Thymus (tissue), 11 donors: Measurements from ENCODE around the gene CYP26C1. TPM values are rescaled to one million over a fixed set of nuclear protein-coding genes. Genes with fewer than 3 reads are reported as not detected.

Experiments
- DNase-seq, 9 donors: peaks; one replicate each; pipeline ENCODE4 v3.0.0-alpha.2; 2013; ENCODE audit warnings: low spot score in 9 of 9, low read depth in 6 of 9, missing footprints in 1 of 9
- H3K27ac ChIP-seq, 2 donors: one replicate each; pipeline ENCODE4 v1.5.1; 2013; ENCODE audit warnings: control low read depth in 1 of 2, low read depth in 1 of 2, low read length in 1 of 2, mild to moderate bottlenecking in 1 of 2, moderate library complexity in 1 of 2
- H3K27me3 ChIP-seq, 2 donors: one replicate each; pipeline ENCODE4 v1.5.1; 2013; ENCODE audit warnings: low read length in 1 of 2; ENCODE audit not compliant: control insufficient read depth in 2 of 2, insufficient read depth in 1 of 2
- H3K36me3 ChIP-seq, 2 donors: one replicate each; pipeline ENCODE4 v1.5.1; 2013; ENCODE audit warnings: low read length in 1 of 2, mild to moderate bottlenecking in 1 of 2, moderate library complexity in 1 of 2; ENCODE audit not compliant: control insufficient read depth in 2 of 2, insufficient read depth in 2 of 2
- H3K4me1 ChIP-seq, 2 donors: one replicate each; pipeline ENCODE4 v1.5.1; 2013; ENCODE audit warnings: low read length in 2 of 2; ENCODE audit not compliant: control insufficient read depth in 2 of 2, insufficient read depth in 2 of 2
- H3K4me3 ChIP-seq, 2 donors: one replicate each; pipeline ENCODE4 v1.5.1; 2013; ENCODE audit warnings: low read length in 2 of 2, control low read depth in 1 of 2, mild to moderate bottlenecking in 1 of 2
- H3K9me3 ChIP-seq, 2 donors: one replicate each; pipeline ENCODE4 v1.5.1; 2013; ENCODE audit warnings: low read length in 1 of 2, mild to moderate bottlenecking in 1 of 2; ENCODE audit not compliant: control insufficient read depth in 2 of 2, insufficient read depth in 1 of 2
- WGBS: extraction: QIAGEN DNeasy Blood & Tissue Kit; methylation state at CpG from one replicate; pipeline ENCODE4 v1.1.7; 2013; 5-methylcytosine and 5-hydroxymethylcytosine counted together
- polyA plus RNA-seq: library from polyadenylated mRNA; stranded (reverse); fragments of 200-250 nt; gene quantifications from one replicate; pipeline ENCODE4 v1.2.3, GENCODE V29; 2013
- total RNA-seq: library from RNA; stranded (reverse); fragments of 120-200 nt; gene quantifications from one replicate; pipeline ENCODE4 v1.2.4, GENCODE V29; 2013
- donor health status: healthy.

CYP26C1 gene
- total and polyA plus RNA-seq, 2 donors, result 0.11 to 0.28 TPM

DNA sequence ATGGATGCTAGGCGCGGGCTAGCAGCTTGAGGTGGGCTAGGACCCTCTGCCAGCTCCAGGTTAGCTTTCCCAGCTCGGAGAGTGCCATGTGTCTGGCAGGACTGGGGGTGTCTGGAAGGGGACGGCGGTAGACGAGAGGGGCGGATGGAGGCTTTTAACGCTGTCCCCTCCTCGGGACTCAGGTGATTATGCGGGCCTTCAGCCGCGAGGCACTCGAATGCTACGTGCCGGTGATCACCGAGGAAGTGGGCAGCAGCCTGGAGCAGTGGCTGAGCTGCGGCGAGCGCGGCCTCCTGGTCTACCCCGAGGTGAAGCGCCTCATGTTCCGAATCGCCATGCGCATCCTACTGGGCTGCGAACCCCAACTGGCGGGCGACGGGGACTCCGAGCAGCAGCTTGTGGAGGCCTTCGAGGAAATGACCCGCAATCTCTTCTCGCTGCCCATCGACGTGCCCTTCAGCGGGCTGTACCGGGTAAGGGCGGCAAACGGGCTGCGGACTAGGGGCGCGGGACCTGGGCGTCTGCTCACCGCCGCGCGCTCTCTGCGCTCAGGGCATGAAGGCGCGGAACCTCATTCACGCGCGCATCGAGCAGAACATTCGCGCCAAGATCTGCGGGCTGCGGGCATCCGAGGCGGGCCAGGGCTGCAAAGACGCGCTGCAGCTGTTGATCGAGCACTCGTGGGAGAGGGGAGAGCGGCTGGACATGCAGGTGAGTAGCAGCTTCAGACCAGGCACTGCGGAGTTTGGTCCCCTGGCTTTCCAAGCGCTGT, 14.2 kb downstream of the CYP26C1 start:
- WGBS, result 5% methylated on average over 67 of the region's 67 CpGs
- DNase-seq, result no peak
- Histone ChIP-seq H3K9me3 (no peaks in the 10 kb centered on the region), H3K4me1 (peaks cover 0 to 19% of the 10 kb centered on the region in 2 donors), H3K27ac (no peak overlapping the region), H3K36me3 (no peaks in the 10 kb centered on the region), H3K27me3 (peaks cover 70 to 97% of the 10 kb centered on the region in 2 donors), H3K4me3 (no peak overlapping the region)

DNA sequence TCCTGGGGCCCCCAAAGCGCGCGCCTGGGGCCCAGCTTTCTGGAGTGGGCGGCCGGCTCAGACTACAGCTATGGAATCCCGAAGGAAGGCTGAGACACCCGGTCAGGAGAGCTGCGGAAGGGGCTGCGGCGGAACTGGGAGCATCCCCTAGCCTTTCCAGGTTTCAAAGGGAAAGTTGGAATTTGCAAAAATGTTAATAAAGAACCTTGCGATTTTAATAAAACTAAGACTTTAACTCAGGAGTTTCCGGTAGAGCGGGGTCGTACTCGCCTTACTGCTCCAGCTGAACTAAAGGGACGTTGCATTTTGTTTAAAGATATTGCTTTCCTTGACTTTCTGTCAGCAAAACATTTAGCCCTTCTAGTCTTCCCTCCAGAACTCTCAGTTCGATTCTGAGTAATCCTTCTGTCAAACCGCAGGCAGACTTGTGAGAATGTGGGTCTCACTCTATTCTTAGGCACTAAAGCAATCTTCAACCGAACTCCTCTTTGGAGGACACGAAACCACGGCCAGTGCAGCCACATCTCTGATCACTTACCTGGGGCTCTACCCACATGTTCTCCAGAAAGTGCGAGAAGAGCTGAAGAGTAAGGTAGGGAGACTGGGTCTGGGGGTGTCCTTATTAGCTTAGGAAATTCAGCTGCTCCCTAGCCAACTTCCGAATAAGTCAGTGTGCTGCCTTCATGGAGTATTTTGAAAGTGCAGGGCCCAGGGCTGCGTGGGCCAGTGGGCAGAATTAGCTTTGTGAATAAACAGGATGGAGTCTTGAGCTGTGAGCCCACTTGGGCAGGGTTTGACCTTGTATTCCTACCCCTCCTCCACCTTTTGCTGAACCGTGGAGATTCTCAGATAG, 15.0 kb downstream of the CYP26C1 start:
- DNase-seq, result no peak
- H3K4me1 ChIP-seq, result peaks cover 0 to 22% of the 10 kb centered on the region in 2 donors
- H3K27me3 ChIP-seq, result peaks cover 65 to 96% of the 10 kb centered on the region in 2 donors
- 22% methylated on average over 25 of the region's 25 CpGs for WGBS
- no peak overlapping the region for H3K4me3 ChIP-seq
- H3K27ac ChIP-seq, result no peak overlapping the region
- H3K36me3 ChIP-seq, result no peaks in the 10 kb centered on the region
- no peaks in the 10 kb centered on the region for H3K9me3 ChIP-seq

DNA sequence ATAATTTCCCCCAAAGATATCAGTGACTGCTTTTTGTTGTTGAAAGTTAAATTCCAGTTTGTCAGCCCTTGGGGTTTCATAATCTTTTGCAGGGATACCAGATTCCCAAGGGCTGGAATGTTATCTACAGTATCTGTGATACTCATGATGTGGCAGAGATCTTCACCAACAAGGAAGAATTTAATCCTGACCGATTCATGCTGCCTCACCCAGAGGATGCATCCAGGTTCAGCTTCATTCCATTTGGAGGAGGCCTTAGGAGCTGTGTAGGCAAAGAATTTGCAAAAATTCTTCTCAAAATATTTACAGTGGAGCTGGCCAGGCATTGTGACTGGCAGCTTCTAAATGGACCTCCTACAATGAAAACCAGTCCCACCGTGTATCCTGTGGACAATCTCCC, 16.3 kb downstream of the CYP26C1 start:
- Histone ChIP-seq H3K4me1 (peaks cover 0 to 23% of the 10 kb centered on the region in 2 donors), H3K4me3 (no peak overlapping the region), H3K27me3 (peaks cover 53 to 91% of the 10 kb centered on the region in 2 donors), H3K36me3 (no peaks in the 10 kb centered on the region), H3K9me3 (no peaks in the 10 kb centered on the region), H3K27ac (no peak overlapping the region)
- no peak for DNase-seq
- 91% methylated on average over 2 of the region's 2 CpGs for WGBS

DNA sequence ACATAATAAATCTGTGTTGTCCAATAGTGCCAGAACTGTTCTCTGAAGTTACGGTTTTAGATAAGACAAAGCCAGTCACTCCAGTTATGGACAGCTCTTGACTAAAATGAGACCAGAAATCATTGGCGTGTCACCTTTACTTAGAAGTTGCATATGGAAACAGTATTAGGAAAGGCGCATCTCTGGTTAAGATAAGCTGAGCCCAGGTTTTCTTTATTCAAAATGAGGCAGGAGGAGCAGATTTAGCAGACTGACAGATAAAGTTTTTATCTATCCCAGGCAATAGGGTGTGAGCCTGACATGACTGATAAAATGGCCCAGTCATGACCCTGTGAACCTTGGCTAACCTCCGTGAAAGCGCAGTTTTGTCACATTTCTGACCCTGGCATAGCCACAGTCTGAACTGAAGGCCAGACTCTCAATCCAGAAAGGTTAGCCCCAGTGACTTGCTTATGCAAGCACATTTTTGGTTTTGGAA, 17.3 kb downstream of the CYP26C1 start:
- no peak for DNase-seq
- Histone ChIP-seq H3K9me3 (no peaks in the 10 kb centered on the region), H3K36me3 (no peaks in the 10 kb centered on the region), H3K4me3 (no peak overlapping the region), H3K27ac (no peak overlapping the region), H3K4me1 (peaks cover 0 to 19% of the 10 kb centered on the region in 2 donors), H3K27me3 (peaks cover 43 to 81% of the 10 kb centered on the region in 2 donors)
- WGBS, result 97% methylated on average over 5 of the region's 5 CpGs

DNA sequence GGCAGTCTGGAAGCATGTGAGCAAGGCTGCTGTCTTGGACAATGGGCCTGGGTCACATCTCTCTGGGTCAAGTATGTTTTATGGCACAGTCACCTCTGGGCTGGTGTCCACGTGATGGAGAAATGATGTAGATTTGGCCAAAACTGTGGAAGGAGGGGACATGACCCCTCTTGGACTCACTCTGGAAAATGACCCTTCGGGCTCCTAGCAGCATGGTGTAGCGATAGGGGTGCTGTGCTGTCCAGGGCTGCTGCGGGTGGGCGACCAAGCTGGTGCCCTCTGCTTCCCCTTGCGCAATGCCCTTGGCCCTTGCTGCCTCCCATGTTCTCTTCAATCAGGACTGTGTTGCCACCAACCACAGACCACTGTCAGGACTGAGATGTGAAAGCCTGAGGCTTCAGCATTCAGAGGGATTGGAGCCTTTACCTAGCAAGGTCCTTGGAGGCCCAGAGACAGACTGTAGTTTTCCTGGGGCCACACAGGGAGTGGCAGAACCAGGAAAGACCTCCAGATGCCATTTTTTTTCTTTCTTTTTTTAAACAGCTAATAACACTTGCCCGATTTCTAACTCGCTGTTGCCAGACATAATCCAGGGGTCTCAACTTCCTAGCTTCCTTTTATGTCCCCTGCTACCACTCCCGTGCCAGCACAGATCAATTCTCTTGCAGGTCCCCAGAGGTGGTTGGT, 19.2 kb downstream of the CYP26C1 start:
- H3K36me3 ChIP-seq, result no peaks in the 10 kb centered on the region
- DNase-seq, result no peak
- peaks cover 0 to 8% of the 10 kb centered on the region in 2 donors for H3K4me1 ChIP-seq
- no peak overlapping the region for H3K4me3 ChIP-seq
- peaks cover 24 to 62% of the 10 kb centered on the region in 2 donors for H3K27me3 ChIP-seq
- no peak overlapping the region for H3K27ac ChIP-seq
- WGBS, result 69% methylated on average over 9 of the region's 9 CpGs
- no peaks in the 10 kb centered on the region for H3K9me3 ChIP-seq

DNA sequence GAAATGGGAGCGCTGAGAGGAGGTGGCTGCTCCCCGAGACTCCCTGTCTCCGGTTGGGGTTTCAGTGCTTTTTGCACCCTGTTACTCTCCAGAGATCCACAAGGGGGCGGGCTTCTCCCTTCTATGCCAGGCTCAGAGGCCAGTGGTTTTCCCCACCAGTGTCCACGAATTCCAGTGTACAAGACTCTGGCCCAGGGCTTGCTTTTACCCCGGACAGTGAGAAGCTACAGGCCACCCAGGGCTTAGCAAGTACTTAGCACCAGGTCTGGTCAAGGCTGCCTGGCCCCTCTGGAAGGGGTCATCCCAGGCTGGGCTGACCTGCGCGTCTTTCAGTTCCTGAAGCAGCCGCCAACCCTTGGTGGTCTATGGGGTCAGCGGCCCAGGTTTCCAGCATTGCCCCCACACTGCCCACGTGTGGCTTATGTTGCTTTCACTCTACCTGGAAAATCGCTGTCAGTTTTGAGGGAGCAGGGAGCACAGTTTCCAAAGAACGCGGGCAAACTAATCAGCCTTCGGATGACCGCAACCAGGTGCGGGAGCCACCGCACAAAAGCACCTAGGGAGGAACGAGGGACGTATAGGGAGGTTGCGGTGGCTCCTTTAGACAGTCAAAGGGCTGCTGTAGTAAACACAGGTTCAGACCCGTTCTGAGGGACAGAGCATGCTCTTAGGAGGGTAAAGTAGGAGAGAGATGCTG, 19.9 kb downstream of the CYP26C1 start:
- Histone ChIP-seq H3K4me3 (no peak overlapping the region), H3K36me3 (no peaks in the 10 kb centered on the region), H3K4me1 (peaks cover 0 to 5% of the 10 kb centered on the region in 2 donors), H3K27ac (no peak overlapping the region), H3K27me3 (peaks cover 17 to 55% of the 10 kb centered on the region in 2 donors), H3K9me3 (no peaks in the 10 kb centered on the region)
- DNase-seq, result peak in 3 of 9 donors; percentile 14 to 44 (median 43)
- 62% methylated on average over 22 of the region's 22 CpGs for WGBS

DNA sequence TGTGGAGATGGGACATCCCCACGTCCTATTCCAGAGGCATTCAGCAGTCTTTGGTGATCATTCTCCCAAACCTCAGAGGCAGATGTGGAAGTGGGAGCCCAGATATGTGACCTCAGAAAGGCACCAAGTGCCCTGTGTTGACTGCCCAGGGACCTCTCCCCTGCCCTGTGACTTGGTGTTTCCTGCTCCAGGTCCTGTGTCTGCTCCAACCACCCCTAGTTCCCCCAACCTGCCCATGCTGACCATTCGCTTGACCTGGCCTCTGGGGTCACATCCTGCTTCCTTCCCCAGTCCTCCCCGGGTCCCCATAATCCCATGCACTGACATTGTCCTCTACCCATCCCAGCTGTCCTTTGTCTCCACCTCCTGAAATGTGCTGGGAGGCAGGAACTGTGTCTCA, 20.7 kb downstream of the CYP26C1 start:
- no peak overlapping the region for H3K4me3 ChIP-seq
- peaks cover 0 to 5% of the 10 kb centered on the region in 2 donors for H3K4me1 ChIP-seq
- peaks cover 9 to 46% of the 10 kb centered on the region in 2 donors for H3K27me3 ChIP-seq
- WGBS, result 69% methylated on average over 3 of the region's 3 CpGs
- no peak overlapping the region for H3K27ac ChIP-seq
- H3K36me3 ChIP-seq, result no peaks in the 10 kb centered on the region
- no peaks in the 10 kb centered on the region for H3K9me3 ChIP-seq
- DNase-seq, result no peak

DNA sequence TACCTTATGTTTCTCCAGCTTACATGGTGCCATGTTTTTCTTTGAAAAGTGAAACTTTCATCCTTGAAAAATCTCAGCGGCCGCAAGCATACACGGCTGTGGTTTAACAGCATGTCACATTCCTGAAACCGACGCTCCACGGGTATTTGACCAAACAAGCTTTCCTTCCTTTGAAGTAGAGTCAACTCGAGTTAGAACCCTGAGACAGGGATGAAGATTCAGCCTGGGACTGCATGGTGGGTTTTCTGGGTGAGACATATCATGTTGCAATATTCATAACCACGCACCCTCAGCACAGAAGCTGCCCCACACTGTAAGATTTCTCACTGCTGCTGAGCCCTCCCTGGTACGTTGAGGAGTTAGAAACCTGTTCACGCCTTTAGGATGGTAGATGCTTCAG, 21.2 kb downstream of the CYP26C1 start:
- Histone ChIP-seq H3K36me3 (no peaks in the 10 kb centered on the region), H3K27ac (no peak overlapping the region), H3K4me3 (no peak overlapping the region), H3K4me1 (peaks cover 0 to 5% of the 10 kb centered on the region in 2 donors), H3K9me3 (no peaks in the 10 kb centered on the region), H3K27me3 (peaks cover 5 to 41% of the 10 kb centered on the region in 2 donors)
- no peak for DNase-seq
- WGBS, result 79% methylated on average over 10 of the region's 10 CpGs
